KOPT-K1 (cell line): ENCODE data around the gene GRHL1.

Experiments
- H3K27ac ChIP-seq: fragments of 200-600 bp; sonication (generic); 2 replicates; pipeline ENCODE4 v1.5.1; 2016; ENCODE audit warnings: antibody characterized with exemption, mild to moderate bottlenecking, low read depth, low read length; ENCODE audit not compliant: poor library complexity, severe bottlenecking
- H3K36me3 ChIP-seq: fragments of 200-600 bp; sonication (generic); 2 replicates; pipeline ENCODE4 v1.5.1; 2017; ENCODE audit warnings: antibody characterized with exemption, mild to moderate bottlenecking, low read length, moderate library complexity; ENCODE audit not compliant: insufficient read depth
- H3K9me3 ChIP-seq: fragments of 200-600 bp; sonication (generic); 2 replicates; pipeline ENCODE4 v1.5.1; 2017; ENCODE audit warnings: antibody characterized with exemption, low read length, mild to moderate bottlenecking; ENCODE audit not compliant: insufficient read depth, poor library complexity, severe bottlenecking

Gene GRHL1

DNA sequence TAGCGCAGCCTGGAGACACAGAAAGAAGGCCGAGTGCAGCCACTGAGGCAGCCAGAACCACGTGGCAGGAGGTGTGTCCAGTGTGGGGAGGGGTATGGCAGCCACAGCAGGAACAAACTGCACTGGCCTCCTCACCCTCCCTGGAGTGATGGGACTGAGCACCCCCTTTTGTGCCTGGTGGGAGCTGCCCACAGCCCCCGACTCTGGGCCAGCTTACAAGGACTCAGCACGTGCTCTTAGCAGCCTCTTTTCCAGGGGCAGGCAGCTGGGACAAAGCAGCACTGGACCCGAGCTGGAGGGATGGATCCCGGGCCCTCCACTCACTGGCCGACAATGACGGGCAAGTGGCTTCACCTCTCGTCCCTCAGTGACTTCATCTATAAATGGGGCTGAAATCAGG, 86.6 kb downstream of the GRHL1 start:
- H3K27ac ChIP-seq, result no peak overlapping the region
- H3K36me3 ChIP-seq, result no peaks in the 10 kb centered on the region
- H3K9me3 ChIP-seq, result no peaks in the 10 kb centered on the region

DNA sequence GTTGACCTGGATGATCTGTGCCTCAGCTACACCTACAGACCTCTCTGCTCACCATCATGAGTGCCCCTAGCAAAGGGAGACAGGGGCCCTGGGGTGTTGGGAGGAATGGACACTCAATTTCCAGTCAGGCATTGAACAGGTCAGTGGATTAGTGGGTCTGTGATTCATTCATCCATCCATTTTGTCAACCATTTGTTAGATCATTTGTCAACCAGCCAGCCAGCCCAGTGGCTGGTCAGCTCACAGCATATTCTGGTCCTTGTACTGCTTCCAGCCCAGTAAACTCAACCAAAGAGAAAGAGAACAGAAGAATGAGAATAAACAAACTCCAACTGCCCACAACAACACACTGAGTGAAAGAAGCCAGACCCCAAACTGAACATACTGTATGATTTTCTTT, 87.2 kb downstream of the GRHL1 start:
- no peak overlapping the region for H3K27ac ChIP-seq
- no peaks in the 10 kb centered on the region for H3K9me3 ChIP-seq
- no peaks in the 10 kb centered on the region for H3K36me3 ChIP-seq

DNA sequence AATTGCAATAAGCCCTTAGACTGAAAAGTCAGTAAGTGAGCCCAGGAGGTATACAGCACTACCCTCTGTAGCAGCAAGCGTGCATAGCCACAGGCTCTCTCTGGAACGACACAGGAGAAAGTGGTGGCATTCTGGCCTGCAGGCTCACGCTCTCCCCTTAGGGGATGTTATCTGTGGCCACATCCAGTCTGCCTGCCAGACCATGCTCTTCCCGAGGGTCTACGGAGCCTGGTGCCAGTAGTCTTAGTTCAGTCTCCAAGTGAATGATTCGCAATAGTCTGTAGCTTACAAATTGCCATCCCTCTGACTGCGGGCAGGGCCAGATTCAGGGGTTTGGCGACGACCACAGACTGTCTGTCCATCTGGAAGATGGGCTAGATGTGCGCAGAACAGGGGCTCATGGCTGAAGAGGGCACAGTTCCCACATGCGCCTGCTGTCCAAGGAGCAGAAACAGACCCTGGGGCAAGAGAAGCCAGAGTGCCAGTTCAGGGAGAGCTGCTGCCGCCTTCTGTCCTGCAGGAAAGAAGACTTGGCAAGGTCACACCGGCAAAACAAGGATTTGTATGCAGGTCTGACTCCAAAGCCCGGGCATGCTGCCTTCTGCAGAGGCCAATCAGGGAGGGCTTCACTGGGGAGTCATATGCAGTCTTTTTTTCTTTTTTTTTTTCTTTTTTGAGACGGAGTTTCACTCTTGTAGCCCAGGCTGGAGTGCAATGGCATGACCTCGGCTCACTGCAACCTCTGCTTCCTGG, 88.3 kb downstream of the GRHL1 start:
- Histone ChIP-seq H3K27ac (no peak overlapping the region), H3K36me3 (no peaks in the 10 kb centered on the region), H3K9me3 (no peaks in the 10 kb centered on the region)

DNA sequence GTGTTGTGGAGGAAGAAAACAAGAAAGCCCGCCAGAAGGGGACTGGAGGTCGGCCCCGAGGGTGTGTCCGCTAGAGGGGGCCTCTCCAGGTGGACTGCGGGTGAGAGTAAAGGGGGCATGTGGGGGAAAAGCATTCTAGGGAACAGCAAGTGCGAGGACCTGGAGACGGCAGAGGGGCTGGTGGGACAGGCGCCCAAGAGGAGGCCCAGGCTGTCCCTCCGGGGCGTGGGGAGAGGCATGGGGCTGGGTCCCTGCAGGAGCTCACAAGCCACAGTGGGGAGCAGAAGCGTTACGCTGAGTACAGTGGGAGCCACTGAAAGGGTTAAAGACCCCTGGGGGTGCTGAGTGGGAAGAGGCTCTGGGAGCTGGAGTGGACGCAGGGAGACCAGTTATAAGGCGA, 90.2 kb downstream of the GRHL1 start:
- Histone ChIP-seq H3K36me3 (no peaks in the 10 kb centered on the region), H3K27ac (no peak overlapping the region), H3K9me3 (no peaks in the 10 kb centered on the region)

DNA sequence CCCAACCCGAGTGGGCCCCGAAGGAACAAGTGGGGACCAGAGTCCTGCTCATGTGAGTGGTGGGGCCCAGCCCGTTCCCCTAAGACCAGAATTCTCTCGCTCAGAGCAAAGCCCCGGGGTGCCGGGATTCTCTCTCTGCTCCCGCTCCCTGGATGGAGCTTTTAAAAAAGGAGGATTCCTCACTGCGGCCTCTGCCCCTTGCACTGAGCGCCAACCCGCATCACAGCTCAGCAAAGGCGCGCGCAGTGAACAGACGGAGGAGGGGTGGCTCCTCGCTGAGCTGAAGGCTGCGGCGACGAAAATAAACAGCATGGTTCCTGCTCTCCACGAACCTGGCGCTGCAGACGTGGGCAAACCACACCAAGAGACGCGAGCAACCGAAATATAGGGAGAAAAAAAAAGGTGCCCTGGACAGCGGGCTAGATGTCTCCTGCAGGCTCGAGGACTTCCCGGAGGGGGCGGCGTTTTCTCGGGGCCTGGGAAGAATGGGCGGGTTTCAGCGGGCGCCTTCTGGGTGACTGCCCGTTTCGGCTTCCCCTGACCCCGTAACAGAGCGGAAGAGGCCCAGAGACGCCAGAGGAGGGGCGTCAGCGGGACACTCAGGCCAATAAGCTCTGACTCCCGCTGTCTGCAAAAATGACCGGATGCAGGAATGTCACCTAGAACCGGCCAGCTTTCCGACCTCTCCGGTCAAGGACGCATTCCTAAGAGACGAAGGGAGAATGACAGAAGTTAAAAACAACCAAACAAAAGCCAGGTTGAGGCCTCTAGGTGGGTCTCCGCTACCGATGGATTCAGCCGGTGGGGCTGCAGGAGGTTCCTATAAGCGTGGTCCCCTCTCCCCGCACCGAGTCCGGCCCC, 91.0 kb downstream of the GRHL1 start:
- Histone ChIP-seq H3K9me3 (no peaks in the 10 kb centered on the region), H3K27ac (no peak overlapping the region), H3K36me3 (no peaks in the 10 kb centered on the region)

DNA sequence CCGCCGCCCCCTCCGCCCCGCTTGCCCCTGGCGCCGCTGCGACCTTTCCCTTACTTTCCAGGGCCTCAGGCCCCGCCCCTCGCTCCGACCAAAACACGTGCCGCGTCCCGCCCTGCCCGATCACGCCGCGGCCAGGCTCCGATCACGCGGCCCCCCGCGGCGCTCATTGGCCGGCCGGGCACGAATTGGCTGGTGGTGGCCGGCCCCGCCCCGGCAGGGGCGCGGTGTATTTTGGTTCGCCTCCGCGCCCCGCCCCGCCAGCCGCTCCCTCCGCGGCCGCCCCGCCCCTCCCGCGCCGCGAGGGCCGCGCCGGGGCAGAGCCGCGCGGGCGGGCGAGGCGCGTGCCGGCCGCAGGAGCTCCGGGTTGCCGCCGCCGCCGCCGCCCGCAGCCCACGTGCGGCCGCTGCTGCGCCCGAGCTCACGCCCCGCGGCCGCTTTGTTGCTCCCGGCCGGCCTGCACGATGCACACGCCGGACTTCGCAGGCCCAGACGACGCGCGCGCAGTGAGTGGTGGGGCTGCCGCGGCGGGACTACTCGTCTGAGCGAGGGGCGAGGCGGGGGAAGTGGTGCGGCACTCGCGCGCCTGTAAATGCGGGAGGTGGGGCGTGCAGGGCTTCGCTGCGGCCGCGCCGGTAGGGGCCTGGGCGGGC, 91.9 kb downstream of the GRHL1 start, which contains the start of gene KLF11:
Gene KLF11, plus strand, starts transcription at position 295 of the 650 bp plus-strand sequence. Its CDS starts 167 bp downstream, at position 462.
- Histone ChIP-seq H3K9me3 (no peaks in the 10 kb centered on the region), H3K36me3 (no peaks in the 10 kb centered on the region), H3K27ac (no peak within 1 kb of the TSS)

DNA sequence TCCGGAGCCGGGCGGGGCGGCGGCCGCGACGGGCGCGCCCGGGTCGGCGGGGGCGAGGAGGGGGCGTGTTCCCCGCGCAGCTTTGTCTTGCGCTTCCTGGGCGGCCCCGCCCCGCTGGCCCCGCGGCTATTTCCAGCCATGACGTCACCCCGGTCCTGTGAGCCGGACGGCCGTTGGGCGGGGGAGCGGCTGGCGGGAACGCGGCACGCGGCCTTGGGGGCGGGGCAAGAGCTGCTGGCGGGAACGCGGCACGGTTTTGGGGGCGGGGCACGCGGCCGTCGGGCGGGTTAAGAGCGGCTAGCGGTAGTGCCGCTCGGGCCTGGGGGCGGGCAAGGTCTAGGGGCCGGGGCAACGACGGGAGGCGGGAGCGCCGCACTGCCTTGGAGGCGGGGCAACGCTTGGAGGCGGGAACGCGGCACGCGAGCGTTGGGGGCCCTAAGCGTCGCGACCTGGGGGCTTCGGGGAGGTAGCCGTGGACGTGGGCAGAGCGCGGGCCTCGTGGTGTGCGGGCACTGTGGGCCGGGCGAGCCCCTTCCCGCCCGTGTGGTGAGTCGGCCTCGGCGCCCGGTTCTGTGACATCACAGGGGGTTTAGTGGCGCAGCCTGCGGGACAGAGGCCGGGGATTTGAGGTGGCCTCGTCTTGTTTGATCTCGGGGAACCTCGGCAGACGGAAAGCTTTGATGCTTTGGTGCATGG, 92.6 kb downstream of the GRHL1 start:
- H3K9me3 ChIP-seq, result no peaks in the 10 kb centered on the region
- no peaks in the 10 kb centered on the region for H3K36me3 ChIP-seq
- H3K27ac ChIP-seq, result no peak overlapping the region

DNA sequence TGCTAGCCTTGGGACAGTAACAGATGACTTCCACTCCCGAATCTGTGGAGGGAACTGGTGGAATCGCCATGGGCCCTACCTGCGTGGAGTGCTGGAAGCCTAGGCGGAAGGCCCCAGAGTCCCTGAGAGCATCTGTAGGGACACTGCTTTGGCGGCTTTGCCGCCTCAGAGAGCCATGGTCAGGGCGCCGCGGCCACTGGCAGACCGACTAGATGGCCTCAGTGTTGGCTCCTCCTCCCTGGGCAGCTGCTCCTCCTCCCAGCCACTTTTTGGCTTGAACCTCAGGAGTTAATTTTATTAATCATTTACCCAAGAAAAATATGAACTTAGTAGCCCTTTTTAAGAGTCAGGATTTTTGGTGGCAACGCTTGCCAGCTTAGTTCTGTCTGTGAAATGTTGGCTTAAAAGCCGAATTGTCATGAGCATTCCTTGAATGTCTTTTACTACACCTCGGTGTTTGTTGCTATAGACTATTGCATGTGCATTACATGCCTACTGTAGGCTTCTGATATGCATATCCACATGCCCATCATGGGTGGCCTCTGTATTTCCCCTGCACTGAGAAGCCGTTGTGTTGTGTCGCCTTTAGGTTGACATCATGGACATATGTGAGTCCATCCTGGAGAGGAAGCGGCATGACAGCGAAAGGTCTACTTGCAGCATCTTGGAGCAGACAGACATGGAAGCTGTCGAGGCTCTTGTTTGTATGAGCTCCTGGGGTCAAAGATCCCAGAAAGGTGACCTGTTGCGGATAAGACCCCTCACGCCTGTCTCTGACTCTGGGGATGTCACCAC, 94.3 kb downstream of the GRHL1 start:
- Histone ChIP-seq H3K36me3 (no peaks in the 10 kb centered on the region), H3K27ac (no peak overlapping the region), H3K9me3 (no peaks in the 10 kb centered on the region)

DNA sequence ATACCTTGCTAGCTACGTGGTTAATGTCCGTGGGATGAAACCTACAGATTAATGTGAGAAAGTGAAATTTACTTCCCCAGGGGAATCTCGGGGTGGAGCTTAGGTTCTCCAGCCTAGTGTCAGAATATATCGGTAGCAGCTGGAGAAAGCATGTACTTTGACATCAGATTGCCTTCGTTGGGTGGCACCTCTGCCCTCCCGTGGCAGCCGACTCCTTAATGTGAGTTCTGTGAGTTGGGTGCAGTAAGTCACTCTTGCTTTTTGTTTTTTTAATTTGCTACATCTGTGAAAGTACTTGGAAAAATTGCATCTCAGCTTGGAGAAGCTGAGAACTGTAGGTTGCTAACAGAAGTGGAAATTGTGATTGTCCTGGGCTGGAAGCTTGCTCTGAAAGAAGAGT, 95.4 kb downstream of the GRHL1 start:
- no peaks in the 10 kb centered on the region for H3K36me3 ChIP-seq
- no peak overlapping the region for H3K27ac ChIP-seq
- no peaks in the 10 kb centered on the region for H3K9me3 ChIP-seq

DNA sequence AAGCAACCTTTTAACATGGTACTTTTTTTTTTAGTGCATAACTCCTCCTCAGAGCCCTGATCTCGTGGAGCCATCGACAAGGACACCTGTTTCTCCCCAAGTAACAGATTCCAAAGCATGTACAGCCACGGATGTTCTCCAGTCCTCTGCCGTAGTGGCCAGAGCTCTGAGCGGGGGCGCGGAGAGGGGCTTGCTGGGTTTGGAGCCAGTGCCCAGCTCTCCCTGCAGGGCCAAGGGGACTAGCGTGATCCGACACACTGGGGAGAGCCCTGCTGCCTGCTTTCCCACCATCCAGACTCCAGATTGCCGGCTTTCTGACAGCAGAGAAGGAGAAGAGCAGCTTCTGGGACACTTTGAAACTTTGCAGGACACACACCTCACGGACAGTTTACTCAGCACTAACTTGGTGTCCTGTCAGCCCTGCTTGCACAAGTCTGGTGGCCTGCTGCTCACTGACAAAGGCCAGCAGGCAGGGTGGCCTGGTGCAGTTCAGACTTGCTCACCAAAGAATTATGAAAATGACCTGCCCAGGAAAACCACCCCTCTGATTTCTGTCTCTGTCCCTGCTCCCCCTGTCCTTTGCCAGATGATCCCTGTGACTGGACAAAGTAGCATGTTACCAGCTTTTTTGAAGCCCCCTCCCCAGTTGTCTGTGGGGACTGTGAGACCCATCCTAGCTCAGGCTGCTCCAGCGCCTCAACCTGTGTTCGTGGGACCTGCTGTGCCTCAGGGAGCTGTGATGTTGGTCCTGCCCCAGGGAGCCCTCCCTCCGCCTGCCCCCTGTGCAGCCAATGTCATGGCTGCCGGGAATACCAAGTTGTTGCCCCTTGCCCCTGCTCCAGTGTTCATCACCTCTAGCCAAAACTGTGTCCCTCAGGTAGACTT, 96.4 kb downstream of the GRHL1 start:
- Histone ChIP-seq H3K9me3 (no peaks in the 10 kb centered on the region), H3K27ac (no peak overlapping the region), H3K36me3 (no peaks in the 10 kb centered on the region)

DNA sequence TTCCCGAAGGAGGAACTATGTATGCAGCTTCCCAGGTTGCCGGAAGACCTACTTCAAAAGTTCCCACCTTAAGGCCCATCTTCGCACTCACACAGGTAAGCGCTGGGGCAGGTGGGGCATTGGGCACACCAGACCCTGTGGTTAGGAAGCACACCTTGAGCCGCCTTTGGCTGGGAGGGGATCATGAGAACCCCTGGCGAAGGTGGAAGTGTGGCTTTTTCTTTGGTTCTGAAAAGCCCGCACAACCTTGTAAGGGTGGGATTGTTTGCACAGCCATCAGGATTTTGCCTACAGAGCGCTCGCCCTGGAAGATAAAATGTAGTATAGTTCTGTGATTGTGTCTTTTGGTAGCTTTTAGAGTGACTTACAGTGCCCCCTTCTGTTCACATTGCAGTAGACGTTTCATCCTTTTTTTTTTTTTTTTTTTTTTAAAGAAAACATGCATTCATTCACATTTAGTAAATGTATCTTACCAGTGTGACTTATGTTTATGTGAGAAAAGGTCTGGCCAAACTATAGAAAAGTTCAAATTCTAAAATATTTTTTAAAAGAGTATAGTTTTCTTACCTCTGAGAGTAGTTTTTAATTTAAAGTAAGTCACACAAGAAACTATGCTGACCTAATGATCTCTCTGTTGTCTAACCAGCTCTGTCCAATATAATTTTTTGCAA, 97.1 kb downstream of the GRHL1 start:
- no peak overlapping the region for H3K27ac ChIP-seq
- H3K36me3 ChIP-seq, result no peaks in the 10 kb centered on the region
- H3K9me3 ChIP-seq, result no peaks in the 10 kb centered on the region
